HG03354 (cell line): ENCODE results near the gene DMAC1.

ENCODE experiments used
- ATAC-seq: cut with Tn5 transposase; IDR thresholded peaks from one replicate; pipeline ENCODE4 v1.9.1; 2021; ENCODE audit warnings: mild to moderate bottlenecking; ENCODE audit not compliant: unreplicated experiment, poor library complexity, severe bottlenecking

DMAC1 gene, protein sequence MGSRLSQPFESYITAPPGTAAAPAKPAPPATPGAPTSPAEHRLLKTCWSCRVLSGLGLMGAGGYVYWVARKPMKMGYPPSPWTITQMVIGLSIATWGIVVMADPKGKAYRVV

DNA sequence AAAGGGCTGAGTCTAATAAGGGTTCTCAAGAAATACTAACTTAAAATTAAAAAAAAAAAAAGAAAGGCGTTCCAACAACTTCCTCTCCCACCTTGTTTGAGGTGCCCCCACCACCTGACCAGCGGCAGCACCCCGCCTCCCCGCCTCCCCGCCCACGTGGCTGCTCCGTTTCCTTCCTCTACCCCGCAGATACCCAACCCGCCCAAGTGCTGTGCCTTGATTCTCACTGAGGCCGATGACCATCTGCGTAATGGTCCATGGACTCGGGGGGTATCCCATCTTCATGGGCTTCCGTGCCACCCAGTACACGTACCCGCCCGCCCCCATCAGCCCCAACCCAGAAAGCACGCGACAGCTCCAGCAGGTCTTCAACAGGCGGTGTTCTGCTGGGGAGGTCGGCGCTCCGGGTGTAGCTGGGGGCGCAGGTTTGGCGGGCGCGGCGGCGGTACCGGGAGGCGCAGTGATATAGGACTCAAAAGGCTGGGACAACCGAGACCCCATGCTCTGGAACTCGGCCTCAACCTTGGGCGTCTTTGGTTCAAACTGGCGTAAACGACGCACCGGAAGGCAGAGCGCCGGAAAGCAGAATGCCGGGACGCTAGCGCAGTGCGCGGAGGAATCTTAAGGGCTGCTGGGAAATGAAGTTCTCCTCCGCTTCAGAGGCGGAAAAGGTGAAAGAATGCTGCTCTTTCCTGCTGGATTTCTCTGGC, at the start of gene DMAC1:
TSS of gene DMAC1 (minus strand) at position 545 of the 710 bp plus-strand sequence. CDS start at position 501, 44 bp downstream.
- ATAC-seq: peak; percentile 93

DNA sequence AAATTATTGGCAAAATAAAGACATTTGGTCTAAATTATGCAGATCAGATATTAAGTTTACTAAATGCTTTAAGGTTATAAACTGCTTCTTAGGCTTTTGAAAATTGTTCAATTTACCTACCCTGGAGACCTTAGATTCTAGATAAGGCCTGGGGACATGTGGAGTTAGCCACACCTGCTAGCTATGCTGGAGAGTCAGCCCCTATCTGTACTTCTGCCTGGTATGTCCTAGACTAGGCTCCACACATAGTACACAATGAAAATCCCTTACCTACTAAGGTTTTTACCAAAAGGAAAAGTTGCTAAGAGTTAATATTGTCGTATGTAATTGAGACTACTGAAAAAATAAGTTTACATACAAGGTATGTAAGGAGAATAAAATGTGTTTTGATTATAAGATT, 49.8 kb upstream of the DMAC1 start:
- ATAC-seq: no peak

DNA sequence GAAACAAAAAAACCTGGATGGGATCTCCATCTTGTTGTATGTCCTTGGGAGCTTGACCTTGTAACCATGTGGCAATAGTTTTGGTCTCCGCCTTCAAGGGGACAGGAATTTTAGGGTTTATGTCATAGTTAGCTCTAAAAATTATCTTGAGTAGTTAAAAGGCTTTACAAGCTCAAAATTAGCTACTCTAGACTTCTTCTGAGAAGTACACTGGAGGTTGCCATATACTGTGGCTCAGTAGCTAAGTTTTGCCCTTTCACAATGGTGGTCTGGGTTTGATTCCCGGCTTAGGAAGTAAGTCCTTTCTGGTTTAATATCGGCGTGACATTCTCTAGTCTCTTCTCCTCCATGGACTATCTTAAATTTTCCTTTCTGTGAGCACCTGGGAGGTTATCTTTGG, 48.9 kb upstream of the DMAC1 start:
- no peak for ATAC-seq

DNA sequence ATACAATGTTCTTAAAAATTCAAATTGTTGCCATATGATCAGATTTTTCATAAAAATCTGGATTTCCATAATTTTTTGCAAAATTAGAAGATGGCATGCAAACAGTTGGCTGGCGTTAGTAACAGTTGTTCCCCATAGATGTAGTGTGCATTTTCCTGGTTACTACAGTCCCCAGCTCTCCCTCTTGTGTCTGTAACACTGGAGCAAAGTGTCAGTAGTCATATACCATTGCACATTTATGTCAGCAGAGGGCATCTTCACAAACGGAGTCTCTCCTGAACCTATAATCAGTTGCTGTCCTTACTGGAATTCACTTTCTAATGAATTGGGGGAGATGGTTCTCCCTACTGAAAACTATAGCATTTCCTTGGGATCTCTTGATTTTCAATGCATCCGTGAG, 44.7 kb upstream of the DMAC1 start:
- ATAC-seq: peak; percentile 60

DNA sequence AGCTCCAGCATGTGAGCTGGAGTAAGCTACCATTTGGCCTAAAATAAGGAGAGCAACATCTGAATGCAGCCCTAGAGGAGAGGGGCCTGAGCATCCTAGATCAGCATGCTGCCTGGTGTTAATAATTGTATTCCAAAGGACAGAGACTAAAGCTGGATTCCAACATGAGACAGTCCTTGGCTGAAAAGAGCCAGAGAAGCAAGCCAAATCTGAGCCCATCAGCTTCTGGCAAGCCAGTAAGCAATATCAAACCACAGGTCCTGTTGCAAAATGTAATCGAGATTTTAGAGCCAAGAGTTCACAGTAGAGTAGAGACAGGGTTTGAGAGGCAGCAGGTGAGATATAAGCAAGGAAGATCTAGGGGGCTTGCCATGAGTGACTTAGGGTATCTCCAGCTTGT, 42.3 kb upstream of the DMAC1 start:
- no peak for ATAC-seq

DNA sequence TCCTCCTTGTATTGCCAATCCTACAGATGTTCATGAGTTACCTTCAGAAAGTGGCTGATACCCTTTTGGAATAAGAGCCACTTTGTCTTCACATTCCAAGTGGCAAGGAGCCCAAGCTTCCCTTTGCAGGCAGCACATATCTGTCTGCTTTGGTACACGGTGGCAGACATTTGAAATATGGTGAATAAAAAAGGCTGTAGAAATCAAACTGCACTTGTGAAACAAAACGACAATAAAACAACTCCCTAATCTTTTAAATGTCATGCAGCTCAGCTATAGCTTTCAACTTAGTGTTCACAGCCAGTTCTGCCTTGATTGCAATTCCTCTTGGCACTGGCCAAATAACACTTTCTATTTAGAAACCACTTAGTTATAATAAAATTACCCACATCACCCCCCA, 35.0 kb upstream of the DMAC1 start:
- no peak for ATAC-seq

DNA sequence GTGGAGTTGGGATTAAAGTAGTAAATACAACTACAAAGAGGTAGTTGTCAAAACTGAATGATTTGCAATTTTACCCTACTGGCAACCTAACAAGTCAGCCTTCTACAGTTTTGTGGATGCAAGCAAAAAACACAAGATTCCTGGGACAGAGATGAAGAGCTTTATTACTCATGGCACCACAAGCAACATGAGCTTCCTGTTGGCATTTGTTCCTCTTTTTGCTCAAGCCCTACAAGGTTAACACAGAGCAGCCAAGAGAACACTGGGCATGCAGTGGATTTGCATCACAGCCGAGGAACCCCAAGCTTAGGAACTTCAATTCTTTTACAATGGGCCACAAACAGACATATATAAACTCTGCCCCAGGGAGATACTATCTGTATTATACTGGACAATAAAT, 28.8 kb upstream of the DMAC1 start:
- ATAC-seq: no peak

DNA sequence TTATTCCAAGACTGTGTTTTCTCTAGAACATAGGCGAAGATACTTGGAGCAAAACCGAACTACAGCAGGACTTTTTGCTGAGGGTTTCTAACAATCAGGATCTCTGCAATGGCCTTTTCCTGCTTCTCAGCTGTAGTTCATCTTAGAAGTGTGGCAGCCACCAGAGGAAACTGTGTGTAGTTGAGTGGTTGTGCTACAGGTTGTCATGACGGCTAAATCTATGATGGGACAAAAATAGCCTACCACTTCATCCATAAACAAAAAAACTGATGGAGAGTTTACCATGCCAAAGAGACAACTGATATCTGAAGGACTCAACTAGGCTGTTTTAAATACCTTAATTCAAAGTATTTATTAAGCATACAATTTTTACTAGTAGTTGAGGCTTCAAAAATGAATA, 28.2 kb upstream of the DMAC1 start:
- ATAC-seq: no peak

DNA sequence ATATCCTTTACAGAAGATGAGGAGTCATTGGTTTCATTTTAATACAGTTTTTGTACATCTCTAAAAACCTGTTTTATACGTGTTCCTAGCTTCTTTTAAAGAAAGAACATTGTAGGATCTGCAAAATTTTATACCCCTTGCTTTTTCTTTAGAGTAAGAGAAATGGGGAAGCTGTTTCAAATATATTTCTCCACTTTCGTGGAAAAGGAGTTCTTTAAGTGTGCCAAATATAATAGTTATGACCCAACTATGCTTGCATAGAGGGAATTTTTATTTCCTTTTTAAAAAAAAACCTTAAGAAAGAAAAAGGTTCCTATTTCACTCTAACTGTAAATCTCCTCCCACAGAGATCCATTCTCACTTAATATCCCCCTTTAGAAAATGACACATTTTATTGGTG, 27.5 kb upstream of the DMAC1 start:
- no peak for ATAC-seq

DNA sequence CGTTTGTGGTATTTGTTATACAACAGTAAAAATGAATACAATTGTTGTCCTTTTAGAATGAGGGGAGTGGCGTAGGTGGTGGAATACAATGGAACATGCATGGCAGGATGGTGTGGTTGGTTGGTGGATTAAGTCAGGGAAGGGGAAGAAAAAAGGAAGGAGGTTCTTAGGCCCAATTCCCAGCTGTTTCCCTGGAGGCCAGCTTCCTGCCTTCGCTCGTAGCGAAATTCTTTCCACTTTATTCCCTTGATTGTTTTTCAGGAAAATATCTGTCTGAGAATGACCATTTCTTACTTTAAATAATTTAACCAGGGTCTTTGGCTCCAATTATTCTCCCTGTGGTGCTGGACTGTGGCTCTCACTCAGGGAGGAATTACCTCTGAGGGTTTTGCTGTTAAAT, 24.1 kb upstream of the DMAC1 start:
- ATAC-seq: no peak

DNA sequence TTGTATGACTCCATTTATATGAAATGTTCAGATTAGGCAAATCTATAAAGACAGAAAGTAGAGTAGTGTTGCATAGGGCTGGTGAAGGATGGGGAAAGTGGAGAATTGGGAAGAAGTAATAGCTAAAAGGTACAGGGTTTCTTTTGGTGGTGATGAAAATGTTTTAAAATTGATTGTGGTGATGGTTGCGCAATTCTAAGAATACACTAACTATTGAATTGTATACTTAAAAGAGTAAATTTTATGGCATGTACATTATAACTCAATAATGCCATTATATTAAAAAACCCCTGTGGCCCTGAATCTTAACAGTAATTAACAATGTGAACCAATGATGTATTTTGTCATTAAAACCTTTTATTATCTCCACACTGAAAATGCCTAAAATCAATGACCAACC, 20.4 kb upstream of the DMAC1 start:
- ATAC-seq: no peak

DNA sequence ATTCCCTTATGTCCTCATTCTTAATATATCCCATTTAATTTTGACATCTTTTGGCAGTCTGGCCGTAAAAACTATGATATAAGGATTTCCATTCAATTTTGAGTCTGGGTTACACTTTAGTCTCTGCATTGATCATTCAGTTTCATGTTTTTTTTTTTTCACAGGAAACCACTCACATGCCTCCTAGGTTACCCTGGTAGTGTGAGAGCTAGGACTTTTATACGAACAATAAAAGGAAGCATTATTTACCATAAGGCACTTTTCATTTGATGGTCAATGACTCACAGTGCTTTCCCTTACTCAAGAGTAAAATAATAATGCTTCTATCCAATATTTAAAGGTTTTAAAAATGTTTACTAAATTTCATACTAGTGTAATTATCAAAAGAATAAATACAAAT, 16.4 kb upstream of the DMAC1 start:
- no peak for ATAC-seq

DNA sequence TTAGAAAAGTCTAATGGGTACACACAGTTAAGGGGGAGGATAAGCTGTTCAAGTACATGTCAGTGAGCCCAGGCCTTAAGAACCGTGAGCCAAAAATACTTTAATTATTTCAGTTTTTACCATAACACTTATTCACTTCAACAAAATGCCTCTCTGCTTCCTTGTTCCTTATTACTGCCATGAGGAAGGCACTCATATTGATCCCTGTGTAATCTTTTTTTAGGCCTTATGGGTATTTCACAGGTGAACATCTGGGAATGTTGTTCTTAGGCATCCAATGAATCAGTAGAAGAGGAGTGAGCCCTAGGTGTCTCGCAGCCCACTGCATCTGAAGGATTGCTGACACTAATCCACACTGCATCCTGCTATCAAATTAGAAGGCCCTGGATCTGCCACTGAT, 13.5 kb upstream of the DMAC1 start:
- ATAC-seq: no peak

DNA sequence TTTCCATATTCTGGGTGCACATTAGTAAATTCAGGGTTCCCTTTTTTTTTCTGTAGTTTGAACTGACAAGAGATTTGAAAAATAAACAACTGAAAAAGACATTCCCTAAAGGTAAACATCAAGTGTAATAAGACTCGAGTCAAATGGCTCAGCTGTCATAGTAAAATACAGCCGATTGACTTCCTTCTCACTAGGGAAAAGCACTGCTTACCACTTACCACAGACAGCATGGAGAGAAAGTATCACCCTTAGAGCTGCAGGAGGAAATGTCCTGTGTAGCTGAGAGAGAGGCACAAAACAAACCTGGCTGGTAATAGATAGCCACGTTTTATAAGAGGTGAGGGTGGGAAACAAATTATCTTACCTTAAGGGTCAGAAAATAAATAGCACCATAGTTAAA, 12.1 kb upstream of the DMAC1 start:
- no peak for ATAC-seq

DNA sequence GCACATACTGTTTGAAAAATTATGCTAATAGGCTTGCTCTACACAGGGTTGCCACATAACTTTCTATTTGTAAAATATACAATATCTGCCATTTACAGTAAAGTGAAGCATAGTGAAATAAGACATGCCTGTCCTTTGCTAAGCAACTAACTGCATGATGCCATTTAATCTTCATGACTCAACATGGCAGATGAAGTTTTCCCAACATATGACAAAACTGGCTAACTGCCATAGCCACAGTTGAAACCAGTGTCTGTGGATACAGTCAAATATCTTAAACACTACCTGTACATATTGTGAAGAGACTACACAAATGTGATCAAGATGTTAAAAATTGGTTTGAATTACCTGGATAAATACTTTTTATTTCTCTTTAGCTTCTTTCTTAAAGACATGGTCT, 3.1 kb upstream of the DMAC1 start:
- ATAC-seq: no peak

DNA sequence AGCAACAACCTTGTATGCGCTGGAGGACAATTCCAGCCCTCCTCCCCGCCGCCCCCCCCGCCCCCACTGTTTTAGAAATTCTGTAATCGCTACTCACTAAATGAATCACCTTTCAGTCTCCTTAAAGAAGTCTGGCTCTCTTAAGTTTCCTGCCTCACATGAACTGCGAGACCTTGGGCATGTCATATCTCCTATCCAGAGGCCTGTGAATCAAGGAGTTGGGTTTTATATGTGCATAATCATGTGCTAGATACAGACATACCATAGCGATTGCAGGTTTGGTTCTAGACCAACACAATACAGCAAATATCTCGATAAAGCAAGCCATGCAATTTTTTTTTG, 337 bp upstream of the DMAC1 start:
- peak; percentile 29 for ATAC-seq

DNA sequence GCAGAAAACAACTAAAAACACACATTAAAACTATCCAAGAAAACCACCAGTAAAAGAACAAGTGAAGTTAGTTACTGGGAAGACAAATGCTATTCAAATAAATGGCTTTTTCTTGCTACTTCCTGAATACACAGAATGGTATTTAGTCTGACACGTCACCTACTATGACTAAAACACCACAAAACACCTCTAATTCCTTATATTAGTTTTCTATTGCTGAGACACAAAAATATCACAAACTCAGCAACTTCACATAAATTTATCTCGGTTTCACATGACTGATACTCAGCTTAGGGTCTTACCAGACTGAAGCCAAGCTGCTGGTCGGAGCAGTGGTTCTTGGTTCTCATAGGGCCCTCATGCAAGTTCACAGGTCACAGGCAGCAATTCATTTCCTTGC, 5.4 kb downstream of the DMAC1 start:
- ATAC-seq: no peak

DNA sequence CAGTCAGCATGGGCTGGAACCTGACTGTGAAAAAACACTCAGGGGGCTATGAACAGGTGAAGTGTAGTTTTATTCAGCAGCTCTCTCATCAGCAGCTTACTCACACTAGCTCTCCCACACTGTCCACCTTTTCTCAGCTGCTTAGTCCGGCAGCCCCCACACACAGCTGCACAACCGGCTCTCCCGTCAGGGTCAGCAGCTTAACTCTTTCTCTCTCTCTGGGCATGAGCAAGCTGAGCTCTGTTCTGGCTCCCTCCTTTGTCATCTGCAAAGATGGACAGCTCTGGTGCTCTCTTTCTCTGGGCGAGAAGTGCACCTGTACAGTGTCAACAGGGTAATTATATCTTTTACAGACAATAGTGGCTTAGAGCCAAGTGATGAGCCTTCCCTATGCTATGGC, 8.2 kb downstream of the DMAC1 start:
- no peak for ATAC-seq

DNA sequence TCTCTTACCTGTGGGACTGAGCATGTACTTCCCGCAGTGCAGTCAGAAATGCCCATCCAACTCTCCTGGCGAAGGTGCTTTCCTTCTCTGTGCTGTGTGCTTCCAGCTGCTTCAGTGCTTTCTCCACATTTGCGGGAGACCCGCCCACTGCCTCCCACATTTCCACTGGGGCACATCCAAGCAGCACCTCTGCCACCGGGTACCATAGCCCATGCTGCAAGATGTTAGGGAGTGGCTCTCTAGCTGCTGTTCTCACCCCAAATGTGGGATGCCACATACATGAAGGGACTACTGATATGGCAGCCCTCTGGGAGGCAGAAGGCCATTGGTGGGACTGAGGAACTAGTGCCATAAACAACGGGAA, 8.8 kb downstream of the DMAC1 start:
- ATAC-seq: no peak

DNA sequence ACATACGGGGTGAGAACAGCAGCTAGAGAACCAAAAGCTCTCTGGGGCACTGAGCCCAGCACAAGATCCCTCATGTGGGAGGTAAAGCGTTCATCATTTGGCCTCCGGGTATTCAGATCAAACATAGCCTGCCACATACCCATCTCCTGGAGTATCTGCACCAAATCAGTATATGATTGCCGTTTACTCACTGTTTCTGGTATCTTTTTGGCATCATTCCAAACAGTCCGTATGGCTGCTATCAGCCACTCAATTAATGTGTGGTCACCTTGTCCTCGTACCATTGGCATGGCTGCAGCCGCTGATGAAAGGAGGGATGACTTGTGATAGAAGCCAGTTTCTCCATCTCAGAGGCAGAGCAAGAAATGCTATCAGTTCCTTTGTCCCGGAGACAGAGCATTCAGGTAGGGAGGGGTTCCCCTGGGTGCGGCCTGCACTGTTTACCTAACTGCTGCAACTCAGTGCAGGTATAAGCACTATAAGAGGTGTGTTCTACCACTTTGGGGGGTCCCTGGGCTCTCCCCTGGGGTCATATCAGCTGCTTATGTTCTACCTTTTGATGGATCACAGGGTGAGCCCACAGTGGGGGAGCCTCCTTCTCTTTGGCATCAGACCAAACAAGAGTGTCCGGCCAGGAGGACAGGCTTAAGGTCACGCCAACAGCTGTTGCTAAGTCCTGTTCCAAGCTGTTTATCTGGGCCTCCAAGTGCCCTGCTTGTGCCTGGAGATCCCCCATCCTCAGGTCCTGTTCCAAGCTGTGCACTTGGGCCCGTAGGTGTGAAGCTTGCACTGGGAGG, 9.4 kb downstream of the DMAC1 start:
- ATAC-seq: no peak

DNA sequence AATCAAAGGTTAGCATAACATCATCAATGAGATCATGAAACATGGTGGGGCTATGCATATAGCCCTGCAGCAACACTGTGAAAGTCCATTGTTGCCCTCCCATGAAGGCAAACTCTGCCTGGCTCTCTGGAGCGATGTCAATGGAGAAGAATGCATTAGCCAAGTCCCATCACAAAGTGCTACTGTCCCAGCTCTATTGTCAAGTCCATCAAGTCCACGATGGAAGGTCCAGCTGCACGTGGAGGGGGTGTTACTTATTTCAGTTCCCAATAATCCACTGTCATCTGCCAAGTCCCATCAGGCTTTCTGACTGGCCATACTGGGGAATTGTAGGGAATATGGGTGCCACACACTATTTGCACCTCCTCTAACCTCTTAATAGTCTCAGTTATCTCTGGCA, 10.8 kb downstream of the DMAC1 start:
- no peak for ATAC-seq
